Kidney epithelial cell (primary cell): ENCODE results near the gene S100A3. TPM values are rescaled to one million over a fixed set of nuclear protein-coding genes. Genes with fewer than 3 reads are reported as not detected.

ENCODE experiments used
- DNase-seq: peaks from one replicate; pipeline ENCODE4 v3.0.0-alpha.2; 2010; ENCODE audit warnings: low read depth
- H3K27me3 ChIP-seq: 2 replicates; pipeline ENCODE4 v1.6.0; 2011; ENCODE audit warnings: low read length; ENCODE audit not compliant: control insufficient read depth, insufficient read depth
- H3K36me3 ChIP-seq: 2 replicates; pipeline ENCODE4 v1.5.1; 2011; ENCODE audit warnings: low read length; ENCODE audit not compliant: control insufficient read depth, insufficient read depth
- H3K4me3 ChIP-seq: 2 replicates; pipeline ENCODE4 v1.5.1; 2011; ENCODE audit warnings: low read depth, mild to moderate bottlenecking, control low read depth, low read length
- total RNA-seq: library from RNA; depleted of rRNA; stranded (reverse); fragments of >200 nt; gene quantifications from 2 replicates; pipeline ENCODE4 v1.2.3, GENCODE V29; 2015
- TF ChIP-seq, protein P1 (sequence below): IDR thresholded peaks from 2 replicates; pipeline ENCODE4 v1.5.1; 2011; ENCODE audit warnings: mild to moderate bottlenecking, moderate library complexity, low read length, control low read depth, inconsistent platforms; ENCODE audit not compliant: insufficient read depth, poor library complexity, severe bottlenecking

S100A3 gene
- total RNA-seq, 1 donor from 2014 or later: 5.8 TPM

- DNase-seq: no peak
- Histone ChIP-seq H3K36me3 (no peaks in the 10 kb centered on the region), H3K27me3 (no peaks in the 10 kb centered on the region), H3K4me3 (no peak overlapping the region)
- TF ChIP-seq, protein P1, sequence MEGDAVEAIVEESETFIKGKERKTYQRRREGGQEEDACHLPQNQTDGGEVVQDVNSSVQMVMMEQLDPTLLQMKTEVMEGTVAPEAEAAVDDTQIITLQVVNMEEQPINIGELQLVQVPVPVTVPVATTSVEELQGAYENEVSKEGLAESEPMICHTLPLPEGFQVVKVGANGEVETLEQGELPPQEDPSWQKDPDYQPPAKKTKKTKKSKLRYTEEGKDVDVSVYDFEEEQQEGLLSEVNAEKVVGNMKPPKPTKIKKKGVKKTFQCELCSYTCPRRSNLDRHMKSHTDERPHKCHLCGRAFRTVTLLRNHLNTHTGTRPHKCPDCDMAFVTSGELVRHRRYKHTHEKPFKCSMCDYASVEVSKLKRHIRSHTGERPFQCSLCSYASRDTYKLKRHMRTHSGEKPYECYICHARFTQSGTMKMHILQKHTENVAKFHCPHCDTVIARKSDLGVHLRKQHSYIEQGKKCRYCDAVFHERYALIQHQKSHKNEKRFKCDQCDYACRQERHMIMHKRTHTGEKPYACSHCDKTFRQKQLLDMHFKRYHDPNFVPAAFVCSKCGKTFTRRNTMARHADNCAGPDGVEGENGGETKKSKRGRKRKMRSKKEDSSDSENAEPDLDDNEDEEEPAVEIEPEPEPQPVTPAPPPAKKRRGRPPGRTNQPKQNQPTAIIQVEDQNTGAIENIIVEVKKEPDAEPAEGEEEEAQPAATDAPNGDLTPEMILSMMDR: no peak
Observed at GRCh38 chr1:153505576-153505975, 43.5 kb downstream of the S100A3 start.

DNA sequence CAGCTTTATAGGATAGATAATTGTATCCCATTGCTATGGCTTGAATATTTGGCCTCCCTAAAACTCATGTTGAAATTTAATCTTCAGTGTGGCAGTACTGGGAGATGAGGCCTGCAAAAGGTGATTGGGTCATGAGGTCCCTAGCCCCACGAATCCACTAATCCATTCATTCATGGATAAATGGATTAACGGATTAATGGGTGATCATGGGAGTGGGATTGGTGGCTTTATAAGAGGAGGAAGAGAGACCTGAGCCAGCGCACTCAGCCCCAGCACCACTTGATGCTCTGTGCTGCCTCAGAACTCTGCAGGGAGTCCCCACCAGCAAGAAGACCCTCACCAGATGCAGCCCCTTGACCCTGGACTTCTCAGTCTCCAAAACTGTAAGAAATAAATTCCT, 45.3 kb downstream of the S100A3 start:
- Histone ChIP-seq H3K27me3 (peaks cover 7% of the 10 kb centered on the region), H3K4me3 (no peak overlapping the region), H3K36me3 (no peaks in the 10 kb centered on the region)
- TF ChIP-seq, protein P1: no peak
- DNase-seq: no peak

GRCh38 chr1:153498746-153499145, 50.3 kb downstream of the S100A3 start:
- TF ChIP-seq, protein P1: no peak

More at GRCh38 chr1:153498746-153499145, 50.3 kb downstream of the S100A3 start:
- peaks cover 10% of the 10 kb centered on the region for H3K27me3 ChIP-seq
- no peak for DNase-seq
- H3K36me3 ChIP-seq: no peaks in the 10 kb centered on the region
- no peak overlapping the region for H3K4me3 ChIP-seq

Other genes starting within 250 kb of the S100A3 start
- gene PGLYRP3, start 236.3 kb downstream of the S100A3 start, total RNA-seq: not detected in 2 replicates
- 0.07 and 0.71 TPM in 2 replicates for gene PGLYRP4, start 200.4 kb downstream of the S100A3 start, total RNA-seq
- 35.3 and 55.9 TPM in 2 replicates for gene S100A9, start 191.4 kb downstream of the S100A3 start, total RNA-seq
- gene S100A12, start 173.6 kb downstream of the S100A3 start, total RNA-seq: not detected in 2 replicates
- gene S100A8, start 158.2 kb downstream of the S100A3 start, total RNA-seq: not detected in 2 replicates
- not detected in 2 replicates for gene S100A7A, start 132.7 kb downstream of the S100A3 start, total RNA-seq
- gene S100A7, start 88.6 kb downstream of the S100A3 start, total RNA-seq: not detected in 2 replicates
- gene S100A6, start 13.3 kb downstream of the S100A3 start, total RNA-seq: 754 and 920 TPM in 2 replicates
- gene S100A5, start 8.3 kb downstream of the S100A3 start, total RNA-seq: 0.75 TPM in 1 of 2 replicates, not detected in the other
- gene S100A4, start 3.5 kb downstream of the S100A3 start, total RNA-seq: 2.7 and 7.1 TPM in 2 replicates
- 16.1 and 27.5 TPM in 2 replicates for gene S100A2, start 16.6 kb upstream of the S100A3 start, total RNA-seq
- 480 and 499 TPM in 2 replicates for gene S100A16, start 63.9 kb upstream of the S100A3 start, total RNA-seq
- 4.2 and 4.4 TPM in 2 replicates for gene S100A14, start 67.1 kb upstream of the S100A3 start, total RNA-seq
- gene S100A13, start 78.2 kb upstream of the S100A3 start, total RNA-seq: 171 and 183 TPM in 2 replicates
- 1.3 and 2.0 TPM in 2 replicates for gene S100A1, start 79.2 kb upstream of the S100A3 start, total RNA-seq
- 54.8 and 58.1 TPM in 2 replicates for gene CHTOP, start 84.8 kb upstream of the S100A3 start, total RNA-seq
- 61.0 and 65.0 TPM in 2 replicates for gene SNAPIN, start 109.4 kb upstream of the S100A3 start, total RNA-seq
- 231 and 250 TPM in 2 replicates for gene ILF2, start 121.7 kb upstream of the S100A3 start, total RNA-seq
- gene NPR1, start 129.4 kb upstream of the S100A3 start, total RNA-seq: 2.0 and 2.1 TPM in 2 replicates
- 33.8 and 36.4 TPM in 2 replicates for gene INTS3, start 178.8 kb upstream of the S100A3 start, total RNA-seq
- 2.7 and 6.2 TPM in 2 replicates for gene SLC27A3, start 226.1 kb upstream of the S100A3 start, total RNA-seq